A549 treated with GW870086 at 1 μM for 4 hours (cell line): Measurements from ENCODE around the gene NHLH2. TPM values are rescaled to one million over a fixed set of nuclear protein-coding genes. Genes with fewer than 3 reads are reported as not detected.

Experiments
- total RNA-seq: library from RNA; stranded (reverse); fragments of 200-300 nt; extraction: Qiagen RNA extraction; gene quantifications from 5 replicates; pipeline ENCODE4 v1.2.3, GENCODE V29; 2022; ENCODE audit warnings: low read depth

NHLH2 gene
- not detected in 5 replicates for total RNA-seq

GRCh38 chr1:115840605-115841460 is at the start of gene NHLH2:
TSS of gene NHLH2 (minus strand) at chr1:115841126. CDS start at chr1:115838372, 2,754 bp downstream.

Other genes with a start within 250 kb of the NHLH2 start
- 17.0 to 24.6 TPM (median 21.7 TPM) in 5 replicates for gene VANGL1, start 199.2 kb downstream of the NHLH2 start, total RNA-seq
- 0.06 TPM in 1 of 5 replicates, not detected in the others for gene CASQ2, start 72.4 kb downstream of the NHLH2 start, total RNA-seq
- gene SLC22A15, start 135.4 kb upstream of the NHLH2 start, total RNA-seq, result 0.43 to 1.2 TPM (median 0.70 TPM) in 5 replicates